Stimulated activated naive CD4-positive, alpha-beta T cell (primary cell): Measurements from ENCODE around the gene HK2.
"Not testable (repeated sequence)": the region's sequence is repeated elsewhere in the genome, so short reads cannot be mapped to it uniquely, and the experiment has no call there.

Experiments
- DNase-seq, 6 experiments: peaks; one replicate each; lab custom pipeline; 2025; lab: John Stamatoyannopoulos, UW

The HK2 gene

DNA sequence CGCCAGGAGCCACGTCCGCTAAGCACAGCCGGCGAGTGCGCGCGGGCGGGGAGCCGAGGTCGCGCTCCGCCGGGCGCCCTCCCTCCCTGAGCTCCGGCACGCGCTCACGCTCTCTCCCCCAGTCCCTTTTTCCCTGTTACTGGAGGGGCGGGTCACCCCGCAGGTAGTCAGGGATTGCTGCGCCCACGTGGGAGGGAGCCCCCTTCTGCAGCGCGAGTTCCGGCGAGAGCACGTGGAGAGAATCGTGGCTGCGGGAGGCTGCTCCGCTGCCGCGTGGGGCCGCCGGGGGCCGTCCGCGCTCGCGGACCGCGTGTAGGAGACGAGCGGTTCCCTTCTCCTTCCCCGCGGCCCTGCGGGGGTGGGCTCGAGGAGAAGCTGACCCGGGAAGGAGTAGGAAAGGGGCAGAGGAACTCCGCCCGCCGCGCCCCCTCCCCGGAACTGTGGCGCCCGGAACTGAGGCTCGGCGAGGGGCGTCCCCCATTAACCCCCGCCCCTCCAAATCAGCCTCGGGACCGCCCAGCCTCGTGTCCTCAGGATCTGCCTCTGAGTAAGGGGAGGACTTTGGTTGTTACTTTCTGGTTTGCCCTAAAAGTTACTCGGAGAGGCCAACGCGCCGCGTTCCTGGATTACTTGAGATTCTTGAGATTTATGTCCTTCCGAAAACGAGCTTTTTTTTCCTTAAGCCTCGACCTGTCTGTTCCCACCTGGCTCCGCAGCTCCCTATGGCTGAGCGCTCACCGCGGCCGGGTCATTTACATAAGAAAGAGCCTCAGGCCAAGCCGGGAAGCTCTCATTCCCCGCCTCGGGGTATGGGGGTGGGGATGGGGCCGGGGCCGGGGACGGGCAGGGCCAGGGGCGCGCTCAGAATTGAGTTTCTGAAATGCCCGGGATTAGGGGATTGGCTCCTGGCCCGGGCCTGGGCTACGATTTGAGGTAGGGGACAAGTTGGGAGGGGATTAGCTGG, 1.1 kb downstream of the HK2 start:
- DNase-seq: peak; percentile 21 to 71 (median 57)

DNA sequence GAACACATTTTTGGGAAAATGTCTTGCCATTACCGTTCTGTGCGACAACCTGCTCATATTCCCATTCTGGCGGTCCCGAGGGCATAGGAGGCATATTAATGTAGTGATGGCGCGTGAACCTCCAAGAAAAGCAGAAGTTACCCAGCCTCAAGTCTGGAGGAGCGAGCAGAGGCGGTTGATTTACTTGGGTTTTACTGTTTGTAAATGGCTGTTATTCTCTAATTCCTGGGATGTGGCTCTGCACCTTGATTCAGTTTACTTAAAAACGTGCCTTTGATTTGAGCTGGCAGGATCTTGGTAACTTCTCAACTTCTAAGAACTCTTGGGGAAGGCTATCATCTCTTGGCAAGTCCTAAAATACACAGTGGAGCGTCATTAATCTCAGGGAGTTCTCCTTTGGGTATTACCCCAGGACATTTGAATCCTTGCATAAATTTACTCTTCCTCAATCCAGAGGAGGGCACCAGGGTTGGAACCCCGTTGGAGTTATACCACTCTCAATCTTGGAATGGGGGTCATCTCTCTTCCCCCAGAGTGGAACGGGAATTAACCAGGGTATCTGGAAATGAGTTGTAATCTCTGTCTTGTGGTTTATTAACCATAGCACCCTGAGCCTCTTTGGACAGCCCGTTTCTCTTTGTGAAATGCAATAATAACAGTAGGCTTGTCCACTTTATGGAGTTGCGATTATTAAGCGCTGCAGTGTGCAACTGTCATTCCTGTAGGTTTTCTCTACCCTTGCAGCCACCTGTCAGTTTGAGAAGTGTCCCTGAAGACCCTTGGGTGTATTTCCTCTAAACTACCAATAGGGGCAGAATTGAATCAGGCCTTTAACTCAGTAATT, 2.1 kb downstream of the HK2 start:
- DNase-seq: peak in 3 of 6 experiments; percentile 17 to 53 (median 29)

DNA sequence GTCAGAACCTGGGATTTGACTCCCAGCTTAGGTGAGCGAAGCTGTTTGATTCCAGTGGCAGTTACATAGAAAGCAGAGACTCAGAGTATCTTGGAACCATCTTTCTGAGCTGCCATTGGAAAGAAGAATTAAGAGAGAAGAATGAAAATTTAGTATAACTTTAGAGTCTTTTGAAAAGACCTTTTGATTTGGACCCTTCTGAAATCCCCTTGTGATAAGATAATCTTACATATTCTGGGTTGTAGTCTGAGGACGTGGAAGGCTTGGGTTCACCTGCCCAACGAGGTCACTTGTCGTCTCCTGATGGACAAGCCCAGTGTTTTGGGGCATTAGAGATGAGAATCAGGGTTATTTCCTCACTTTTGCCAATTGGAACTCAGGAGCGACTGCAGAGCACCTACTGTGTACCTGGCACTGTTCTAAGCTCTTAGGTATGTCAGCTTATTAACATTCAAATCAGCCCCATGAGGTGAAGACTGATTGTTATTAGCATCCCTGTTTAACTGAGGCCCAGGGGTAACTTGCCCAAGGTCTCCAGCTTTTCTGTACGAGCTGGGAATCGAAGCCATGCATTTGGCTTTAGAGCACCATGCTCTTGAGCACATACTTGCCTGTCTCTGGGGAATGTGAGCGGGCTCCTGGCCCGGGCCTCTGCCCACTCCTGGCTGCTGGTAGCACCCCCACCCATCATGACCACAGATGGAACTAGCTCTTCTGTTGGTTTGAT, 2.9 kb downstream of the HK2 start:
- DNase-seq: no peak

GRCh38 chr2:74841641-74842040, 7.7 kb downstream of the HK2 start:
- DNase-seq: no peak

- DNase-seq: no peak
Observed at GRCh38 chr2:74843433-74843832, 9.5 kb downstream of the HK2 start.

GRCh38 chr2:74843899-74844298, 10.0 kb downstream of the HK2 start:
- DNase-seq: peak in 1 of 6 experiments; percentile 17

DNA sequence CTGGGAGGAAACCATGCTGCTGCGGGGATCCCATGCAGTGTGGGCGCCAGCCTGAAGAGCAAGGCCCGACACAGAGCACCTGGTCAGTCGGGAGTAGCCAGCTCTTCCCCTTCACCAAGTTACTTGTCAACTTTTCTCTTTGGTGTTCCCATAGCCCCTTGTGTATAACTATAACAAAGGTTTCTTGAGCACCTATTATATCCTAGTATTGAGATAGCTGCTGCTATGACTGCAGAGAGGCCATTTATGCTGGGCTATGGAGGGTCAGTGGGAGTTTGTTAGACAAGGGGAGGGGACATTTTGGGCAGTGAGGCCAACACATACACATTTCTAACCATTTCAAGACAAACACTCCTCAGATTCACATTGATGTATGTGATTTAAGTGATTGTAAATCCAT, 10.8 kb downstream of the HK2 start:
- DNase-seq: no peak

DNA sequence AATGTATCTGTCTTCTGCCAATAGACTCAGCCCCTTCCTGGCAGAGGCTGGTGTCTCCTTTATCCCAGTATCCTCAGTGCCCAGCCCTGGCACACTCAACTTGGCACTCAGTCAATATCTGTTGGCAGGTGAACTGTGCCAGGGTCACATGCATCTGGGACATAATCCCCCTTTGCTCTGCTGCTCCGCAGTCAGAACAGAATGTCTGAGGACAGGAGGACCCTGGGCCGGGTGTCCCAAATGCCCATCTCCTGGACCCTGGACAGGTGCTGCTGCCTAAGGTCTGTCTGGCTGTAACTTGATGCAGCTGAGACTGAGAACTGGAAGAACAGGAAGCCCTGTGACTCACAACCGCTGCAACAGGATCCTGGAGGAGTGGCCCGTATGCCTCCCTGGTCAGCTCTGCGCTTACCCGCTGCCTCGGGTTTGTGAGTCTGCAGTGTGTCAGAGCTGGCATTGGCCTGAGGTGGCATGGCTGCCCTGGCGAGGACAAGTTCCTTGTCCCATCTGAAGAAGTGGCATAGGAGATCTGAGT, 11.4 kb downstream of the HK2 start:
- peak in 3 of 6 experiments; percentile 9 to 15 (median 10) for DNase-seq

- no peak for DNase-seq
Observed at GRCh38 chr2:74845991-74846390, 12.1 kb downstream of the HK2 start.

GRCh38 chr2:74846481-74846880, 12.6 kb downstream of the HK2 start:
- DNase-seq: no peak

GRCh38 chr2:74847070-74847858, 13.3 kb downstream of the HK2 start:
- DNase-seq: no peak

DNA sequence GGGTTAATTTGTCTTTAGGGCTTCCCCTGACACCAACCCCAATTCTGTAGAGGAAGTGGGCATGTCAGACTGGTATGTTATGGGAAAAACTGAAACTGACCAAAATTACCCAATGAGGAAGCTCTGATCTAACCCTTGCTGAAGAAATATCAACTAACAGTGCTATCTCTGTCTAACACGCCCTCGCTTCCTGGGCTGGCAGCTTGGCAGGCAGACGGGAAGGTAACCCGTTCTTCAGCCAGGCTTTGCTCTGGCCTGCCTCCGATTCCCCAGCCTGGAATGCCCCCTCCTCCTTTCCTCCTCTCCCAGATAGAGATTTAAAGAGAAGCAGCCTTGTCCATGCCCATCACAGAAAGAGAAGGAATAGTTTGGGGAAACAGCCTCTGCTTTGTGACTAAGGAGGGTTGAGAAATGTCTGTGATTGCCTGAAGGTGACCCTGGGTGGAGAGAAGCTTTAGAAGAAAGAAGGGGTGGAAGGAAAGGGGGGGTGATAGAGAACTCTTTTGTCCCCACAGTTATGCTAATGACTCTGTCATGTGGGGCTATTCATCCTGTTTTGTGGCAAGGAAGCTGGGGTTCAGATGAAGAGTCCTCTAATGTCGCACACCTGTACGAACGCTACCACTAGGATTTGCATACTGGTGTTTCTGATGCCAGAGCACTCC, 15.4 kb downstream of the HK2 start:
- peak in 5 of 6 experiments; percentile 29 to 83 (median 81) for DNase-seq

- DNase-seq: no peak
Observed at GRCh38 chr2:74850496-74851190, 16.7 kb downstream of the HK2 start.

DNA sequence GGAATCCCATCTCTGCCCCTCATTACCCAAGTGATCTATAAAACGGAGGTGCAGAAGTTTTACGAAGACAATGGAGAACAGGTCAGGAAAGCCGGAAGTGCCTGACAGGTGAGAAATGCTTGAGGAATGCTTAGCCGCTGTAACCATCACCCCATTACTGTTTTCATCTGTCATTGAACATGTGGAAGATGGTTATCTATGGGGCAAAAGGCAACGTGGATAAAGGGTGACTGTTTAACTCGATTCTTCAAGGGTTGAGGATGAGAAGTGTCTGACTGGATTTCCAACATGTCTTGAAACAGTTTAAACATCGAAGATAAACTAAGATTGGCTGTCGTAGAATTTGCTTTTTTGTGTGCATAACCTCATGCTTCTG, 17.3 kb downstream of the HK2 start:
- no peak for DNase-seq

- not testable (repeated sequence) for DNase-seq
Observed at GRCh38 chr2:74853360-74853759, 19.4 kb downstream of the HK2 start.

DNA sequence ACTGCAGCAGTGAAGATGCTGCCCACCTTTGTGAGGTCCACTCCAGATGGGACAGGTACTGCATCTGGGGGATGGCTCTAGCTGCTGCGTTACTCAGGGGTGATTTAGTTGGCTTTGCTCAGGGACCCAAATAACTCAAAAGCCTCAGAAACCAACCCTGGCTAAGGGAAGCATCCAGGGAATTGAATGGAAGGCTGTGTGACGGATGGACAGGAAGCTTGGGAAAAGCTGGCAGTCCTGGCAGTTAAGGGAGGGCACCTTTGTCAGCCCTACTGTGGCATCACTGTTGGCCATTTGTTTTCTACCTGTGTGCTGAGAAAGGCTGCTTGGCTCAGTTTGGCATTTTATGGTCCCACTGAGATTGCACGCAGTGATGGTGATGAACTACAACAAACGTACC, 20.5 kb downstream of the HK2 start:
- DNase-seq: no peak

DNA sequence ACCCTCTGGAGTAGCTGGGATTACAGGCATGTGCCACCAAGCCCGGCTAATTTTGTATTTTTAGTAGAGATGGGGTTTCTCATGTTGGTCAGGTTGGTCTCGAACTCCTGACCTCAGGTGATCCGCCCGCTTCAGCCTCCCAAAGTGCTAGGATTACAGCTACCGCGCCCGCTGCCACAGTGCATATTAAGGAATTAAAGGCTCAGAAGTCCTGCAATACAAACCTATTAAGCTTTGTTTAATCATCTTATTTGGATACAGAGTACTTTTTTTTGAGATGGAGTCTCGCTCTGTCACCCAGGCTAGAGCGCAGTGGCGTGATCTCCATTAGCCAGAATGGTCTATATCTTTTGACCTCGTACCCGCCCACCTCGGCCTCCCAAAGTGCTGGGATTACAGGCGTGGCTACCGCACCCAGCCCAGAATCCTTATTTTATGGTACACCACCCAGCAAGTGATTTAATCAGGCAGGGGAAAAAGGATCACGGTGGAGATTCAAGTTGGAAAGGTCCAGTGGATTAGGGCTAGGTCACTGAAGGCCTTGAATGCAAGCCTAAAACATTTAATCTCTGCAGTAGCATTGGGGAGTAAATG, 21.3 kb downstream of the HK2 start:
- not testable (repeated sequence) for DNase-seq

- DNase-seq: no peak
Observed at GRCh38 chr2:74856004-74856578, 22.2 kb downstream of the HK2 start.

- no peak for DNase-seq
Observed at GRCh38 chr2:74856599-74856998, 22.7 kb downstream of the HK2 start.
